HS-27A (cell line): ENCODE measurements around the gene MYO10.
"Not testable (repeated sequence)": the region's sequence is repeated elsewhere in the genome, so short reads cannot be mapped to it uniquely, and the experiment has no call there.

ENCODE experiments used
- DNase-seq: peaks from one replicate; pipeline ENCODE4 v3.0.0-alpha.2; 2012; ENCODE audit warnings: low read depth, missing footprints

MYO10 gene

GRCh38 chr5:16862777-16863176 lies 73.3 kb downstream of the MYO10 start:
- no peak for DNase-seq

GRCh38 chr5:16859346-16859745 lies 76.7 kb downstream of the MYO10 start:
- no peak for DNase-seq

- no peak for DNase-seq
Observed at GRCh38 chr5:16858151-16858550, 77.9 kb downstream of the MYO10 start.

- DNase-seq: no peak
Observed at GRCh38 chr5:16857635-16858034, 78.5 kb downstream of the MYO10 start.

GRCh38 chr5:16856531-16856930 lies 79.6 kb downstream of the MYO10 start:
- peak; percentile 7 for DNase-seq

GRCh38 chr5:16855898-16856297 lies 80.2 kb downstream of the MYO10 start:
- no peak for DNase-seq

GRCh38 chr5:16855485-16855884 lies 80.6 kb downstream of the MYO10 start:
- DNase-seq: no peak

GRCh38 chr5:16854351-16854750 lies 81.7 kb downstream of the MYO10 start:
- no peak for DNase-seq

- DNase-seq: no peak
Observed at GRCh38 chr5:16853518-16853917, 82.6 kb downstream of the MYO10 start.

- DNase-seq: no peak
Observed at GRCh38 chr5:16852251-16853005, 83.7 kb downstream of the MYO10 start.

GRCh38 chr5:16849775-16850174 lies 86.3 kb downstream of the MYO10 start:
- DNase-seq: no peak

GRCh38 chr5:16849181-16849580 lies 86.9 kb downstream of the MYO10 start:
- no peak for DNase-seq

- DNase-seq: no peak
Observed at GRCh38 chr5:16844952-16845351, 91.1 kb downstream of the MYO10 start.

- DNase-seq: no peak
Observed at GRCh38 chr5:16842896-16843295, 93.2 kb downstream of the MYO10 start.

GRCh38 chr5:16841416-16841815 lies 94.7 kb downstream of the MYO10 start:
- DNase-seq: no peak

GRCh38 chr5:16837305-16837704 lies 98.8 kb downstream of the MYO10 start:
- DNase-seq: no peak

- DNase-seq: no peak
Observed at GRCh38 chr5:16834029-16834428, 102.1 kb downstream of the MYO10 start.

GRCh38 chr5:16831326-16831725 lies 104.8 kb downstream of the MYO10 start:
- DNase-seq: not testable (repeated sequence)

- DNase-seq: no peak
Observed at GRCh38 chr5:16827755-16828154, 108.3 kb downstream of the MYO10 start.

- no peak for DNase-seq
Observed at GRCh38 chr5:16826379-16827125, 109.5 kb downstream of the MYO10 start.

GRCh38 chr5:16819522-16820167 lies 116.4 kb downstream of the MYO10 start:
- peak; percentile 56 for DNase-seq

GRCh38 chr5:16815432-16815831 lies 120.7 kb downstream of the MYO10 start:
- DNase-seq: no peak

GRCh38 chr5:16812911-16813310 lies 123.2 kb downstream of the MYO10 start:
- DNase-seq: no peak
